A549 (cell line): ENCODE measurements around the gene CNTN5. TPM values are rescaled to one million over a fixed set of nuclear protein-coding genes. Genes with fewer than 3 reads are reported as not detected.

Source experiments
- ATAC-seq, 2 experiments: fragments of 200-7000 bp in 1 of 2; fragments of >200 bp in 1 of 2; cut with Nextera tagmentation in 1 of 2; cut with Tn5 transposase in 1 of 2; 3 replicates each; pipeline versions ENCODE4 v1.8.0 to v1.9.1; 2018 to 2020; ENCODE audit warnings: mild to moderate bottlenecking in 1 of 2, moderate library complexity in 1 of 2
- CTCF ChIA-PET: fragments of 300-600 bp; sonication (Branson Sonifier 250); formaldehyde crosslinking; extraction: SDS; loops from one replicate; lab custom pipeline; 2021; ENCODE audit warnings: antibody characterized with exemption, inconsistent platforms; lab: Yijun Ruan, JAX
- POLR2A ChIA-PET: fragments of 350-600 bp; formaldehyde crosslinking; extraction: SDS; loops from one replicate; lab custom pipeline; 2021; ENCODE audit warnings: antibody characterized with exemption, inconsistent platforms; lab: Yijun Ruan, JAX
- DNase-seq, 2 experiments: peaks; one replicate each; pipeline versions ENCODE4 v3.0.0 to v3.0.0-alpha.2; 2011 to 2016; ENCODE audit warnings: low read depth in 1 of 2, low spot score in 1 of 2
- FAIRE-seq: peaks from 2 replicates; lab custom pipeline; 2011; peaks lifted over from hg19 to GRCh38; lab: Jason Lieb, UNC
- H3K27ac ChIP-seq, 2 experiments: fragments of >200 bp; sonication (Bioruptor Twin); formaldehyde crosslinking; 3 replicates each; pipeline ENCODE4 v1.5.1; 2016 to 2017
- H3K4me1 ChIP-seq: fragments of >200 bp; sonication (Bioruptor Twin); formaldehyde crosslinking; 3 replicates; pipeline ENCODE4 v1.6.1; 2016
- H3K4me2 ChIP-seq: fragments of >200 bp; sonication (Bioruptor Twin); formaldehyde crosslinking; 3 replicates; pipeline ENCODE4 v1.6.1; 2016
- H3K4me3 ChIP-seq: fragments of >200 bp; sonication (Bioruptor Twin); formaldehyde crosslinking; 3 replicates; pipeline ENCODE4 v1.5.1; 2016
- H3K9me3 ChIP-seq: fragments of >200 bp; sonication (Bioruptor Twin); formaldehyde crosslinking; 3 replicates; pipeline ENCODE4 v1.6.1; 2016
- BHLHE40 ChIP-seq: IDR thresholded peaks from 2 replicates; pipeline ENCODE4 v1.6.1; 2012; ENCODE audit warnings: low read depth, low read length, inconsistent platforms
- CBX8 ChIP-seq: fragments of 200-600 bp; sonication (generic); IDR thresholded peaks from 2 replicates; pipeline ENCODE4 v1.6.1; 2016
- CEBPB ChIP-seq, 2 experiments: fragments of >200 bp in 1 of 2; sonication (Bioruptor Twin) in 1 of 2; formaldehyde crosslinking in 1 of 2; IDR thresholded peaks; 2 replicates each; pipeline ENCODE4 v1.6.1; 2012 to 2016
- E2F6 ChIP-seq: IDR thresholded peaks from 2 replicates; pipeline ENCODE4 v1.6.1; 2012; ENCODE audit warnings: low read depth, borderline replicate concordance
- EP300 ChIP-seq, 2 experiments: fragments of >200 bp; sonication (Bioruptor Twin); formaldehyde crosslinking; IDR thresholded peaks; 2 replicates in 1 of 2; 3 replicates in 1 of 2; pipeline ENCODE4 v1.6.1; 2016 to 2017
- ESRRA ChIP-seq: fragments of 150-350 bp; IDR thresholded peaks from 2 replicates; pipeline ENCODE4 v1.6.1; 2014; ENCODE audit warnings: mild to moderate bottlenecking, low read length, borderline replicate concordance
- FOXS1 ChIP-seq: fragments of 250-450 bp; sonication (Bioruptor Pico); IDR thresholded peaks from 2 replicates; pipeline ENCODE4 v1.5.0; 2020; ENCODE audit warnings: mild to moderate bottlenecking, moderate library complexity
- HDAC2 ChIP-seq: fragments of 200-600 bp; sonication (generic); IDR thresholded peaks from 2 replicates; pipeline ENCODE4 v1.6.1; 2016
- HES2 ChIP-seq: fragments of >200 bp; sonication (Bioruptor Twin); formaldehyde crosslinking; IDR thresholded peaks from 2 replicates; pipeline ENCODE4 v1.6.1; 2016
- HEYL ChIP-seq: fragments of 250-450 bp; sonication (Bioruptor Pico); IDR thresholded peaks from 2 replicates; pipeline ENCODE4 v1.8.0; 2021; ENCODE audit warnings: mild to moderate bottlenecking, moderate library complexity
- HOXA7 ChIP-seq: fragments of 250-450 bp; sonication (Bioruptor Pico); IDR thresholded peaks from 2 replicates; pipeline ENCODE4 v1.5.0; 2020; ENCODE audit warnings: mild to moderate bottlenecking, moderate library complexity
- JUN ChIP-seq, 2 experiments: fragments of >200 bp; sonication (Bioruptor Twin); formaldehyde crosslinking; IDR thresholded peaks; 2 replicates in 1 of 2; 3 replicates in 1 of 2; pipeline ENCODE4 v1.6.1; 2016 to 2017
- JUNB ChIP-seq: fragments of >200 bp; sonication (Bioruptor Twin); formaldehyde crosslinking; IDR thresholded peaks from 2 replicates; pipeline ENCODE4 v1.6.1; 2016
- KDM5A ChIP-seq: fragments of 200-600 bp; sonication (generic); IDR thresholded peaks from 2 replicates; pipeline ENCODE4 v1.6.1; 2016; ENCODE audit warnings: antibody characterized with exemption, mild to moderate bottlenecking
- MYC ChIP-seq: IDR thresholded peaks from 2 replicates; pipeline ENCODE4 v1.6.1; 2012; ENCODE audit warnings: mild to moderate bottlenecking, inconsistent platforms, low read length, improper control_type of control experiment, borderline replicate concordance
- NFE2L2 ChIP-seq: fragments of 150-350 bp; conservative IDR thresholded peaks from 2 replicates; pipeline ENCODE4 v1.6.1; 2014; ENCODE audit warnings: low read length
- NR3C1 ChIP-seq: fragments of >200 bp; sonication (Bioruptor Twin); formaldehyde crosslinking; IDR thresholded peaks from 3 replicates; pipeline ENCODE4 v1.6.1; 2017
- PBX3 ChIP-seq: IDR thresholded peaks from 2 replicates; pipeline ENCODE4 v1.6.1; 2012
- RAD21 ChIP-seq, 2 experiments: fragments of >200 bp in 1 of 2; sonication (Bioruptor Twin) in 1 of 2; formaldehyde crosslinking in 1 of 2; IDR thresholded peaks in 1 of 2; conservative IDR thresholded peaks in 1 of 2; 2 replicates in 1 of 2; 3 replicates in 1 of 2; pipeline ENCODE4 v1.6.1; 2012 to 2018; ENCODE audit warnings: inconsistent platforms in 1 of 2
- RARB ChIP-seq: fragments of 250-450 bp; sonication (Bioruptor Pico); IDR thresholded peaks from 2 replicates; pipeline ENCODE4 v1.8.0; 2021; ENCODE audit warnings: mild to moderate bottlenecking, moderate library complexity
- RCOR1 ChIP-seq: fragments of 150-350 bp; IDR thresholded peaks from 2 replicates; pipeline ENCODE4 v1.6.1; 2014; ENCODE audit warnings: antibody characterized with exemption, low read length, low read depth
- REST ChIP-seq: fragments of 200-600 bp; sonication (generic); IDR thresholded peaks from 2 replicates; pipeline ENCODE4 v1.6.1; 2016; ENCODE audit warnings: antibody characterized with exemption, mild to moderate bottlenecking, moderate library complexity
- RFX5 ChIP-seq: fragments of 450-650 bp; IDR thresholded peaks from 2 replicates; pipeline ENCODE4 v1.7.1; 2014; ENCODE audit warnings: antibody characterized with exemption, mild to moderate bottlenecking, moderate library complexity
- RNF2 ChIP-seq: fragments of 200-600 bp; sonication (generic); IDR thresholded peaks from 2 replicates; pipeline ENCODE4 v1.6.1; 2016; ENCODE audit warnings: low read depth, mild to moderate bottlenecking, antibody characterized with exemption, moderate library complexity, borderline replicate concordance
- SMC3 ChIP-seq: fragments of >200 bp; sonication (Bioruptor Twin); formaldehyde crosslinking; IDR thresholded peaks from 3 replicates; pipeline ENCODE4 v1.6.1; 2018; ENCODE audit warnings: inconsistent platforms
- ZC3H11A ChIP-seq: fragments of 450-650 bp; IDR thresholded peaks from 2 replicates; pipeline ENCODE4 v1.6.1; 2014; ENCODE audit warnings: antibody characterized with exemption, mild to moderate bottlenecking
- WGBS: methylation state at CpG from one replicate; pipeline ENCODE4 v1.1.6; 2017; ENCODE audit errors: missing lambda C conversion rate; 5-methylcytosine and 5-hydroxymethylcytosine counted together
- polyA plus RNA-seq, 4 experiments: library from polyadenylated mRNA; depleted of rRNA in 3 of 4; stranded (reverse); fragments of >200 nt; fragmentation: RNase III in 1 of 4; extraction: RNeasy Plus Mini Kit Qiagen cat#74134 plus additional on column Dnase treatment in 1 of 4; gene quantifications; 2 replicates in 3 of 4; 3 replicates in 1 of 4; pipeline ENCODE4 v1.2.3, GENCODE V29; 2011 to 2017
- TF ChIP-seq, protein P1 (sequence below): fragments of 250-450 bp; sonication (Bioruptor Pico); IDR thresholded peaks from 2 replicates; pipeline ENCODE4 v1.5.0; 2020; ENCODE audit warnings: low read depth, mild to moderate bottlenecking, moderate library complexity

CNTN5 gene
- polyA plus RNA-seq, 2 of the 4 experiments (the other 2 are of a cell fraction) = 0.08 TPM; not detected in 1

- TF ChIP-seq NR3C1 (no peak), HDAC2 (no peak), RAD21 (conservative IDR thresholded peaks at IDR 0.05 in 1 of 2, IDR thresholded peaks at IDR 0.05 in 1 of 2) (no peak), KDM5A (no peak), RNF2 (no peak), BHLHE40 (no peak), SMC3 (no peak), RCOR1 (no peak)
Measured at GRCh38 chr11:99370549-99371216, 349.9 kb downstream of the CNTN5 start (continued).

GRCh38 chr11:99371257-99371656 is 350.5 kb downstream of the CNTN5 start:
- Histone ChIP-seq H3K4me3 (no peak overlapping the region), H3K4me2 (peak overlapping the region; percentile 47; the same call in 2 of the 3 replicates), H3K27ac (no peak overlapping the region), H3K9me3 (no peaks in the 10 kb centered on the region), H3K4me1 (0 out of 3 replicates have a peak, but pooled peaks cover 8% of the 10 kb centered on the region)
- WGBS = 48% methylated on average over 1 of the region's 1 CpG
- ChIA-PET CTCF (interaction anchor here (1.0 kb wide), 1 partner anchor 63 kb away, joined by 3 read pairs; no protein-coding TSS in a partner anchor), POLR2A (no interaction called here)
- FAIRE-seq = no peak
- no peak for TF ChIP-seq HOXA7
- no peak for TF ChIP-seq JUNB
- no peak for TF ChIP-seq EP300 (IDR thresholded peaks at IDR 0.05)
- TF ChIP-seq REST = no peak
- TF ChIP-seq RARB = no peak
- no peak for TF ChIP-seq RFX5
- TF ChIP-seq, protein P1, sequence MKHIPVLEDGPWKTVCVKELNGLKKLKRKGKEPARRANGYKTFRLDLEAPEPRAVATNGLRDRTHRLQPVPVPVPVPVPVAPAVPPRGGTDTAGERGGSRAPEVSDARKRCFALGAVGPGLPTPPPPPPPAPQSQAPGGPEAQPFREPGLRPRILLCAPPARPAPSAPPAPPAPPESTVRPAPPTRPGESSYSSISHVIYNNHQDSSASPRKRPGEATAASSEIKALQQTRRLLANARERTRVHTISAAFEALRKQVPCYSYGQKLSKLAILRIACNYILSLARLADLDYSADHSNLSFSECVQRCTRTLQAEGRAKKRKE (CRISPR knock-in tag) = no peak
- no peak for TF ChIP-seq ESRRA
- TF ChIP-seq CEBPB (IDR thresholded peaks at IDR 0.05) = no peak
- no peak for TF ChIP-seq NFE2L2
- TF ChIP-seq HDAC2 = no peak
- no peak for TF ChIP-seq ZC3H11A
- no peak for TF ChIP-seq HES2
- no peak for TF ChIP-seq PBX3
- TF ChIP-seq MYC = no peak
- no peak for TF ChIP-seq FOXS1 (CRISPR knock-in tag)
- TF ChIP-seq E2F6 = no peak
- TF ChIP-seq HEYL (CRISPR knock-in tag) = no peak
- no peak for TF ChIP-seq CBX8
- TF ChIP-seq JUN (IDR thresholded peaks at IDR 0.05) = no peak
- no peak for DNase-seq
- ATAC-seq = no peak
